HCT116 (cell line): ENCODE data around the gene ANKS1A.

Experiments
- CEBPB ChIP-seq: IDR thresholded peaks from 2 replicates; pipeline ENCODE4 v1.6.1; 2012; ENCODE audit warnings: low read depth
- EGR1 ChIP-seq: IDR thresholded peaks from 2 replicates; pipeline ENCODE4 v1.6.1; 2012; ENCODE audit warnings: low read depth
- ELF1 ChIP-seq: IDR thresholded peaks from 2 replicates; pipeline ENCODE4 v1.6.1; 2012; ENCODE audit warnings: low read depth, borderline replicate concordance
- EZH2 ChIP-seq: fragments of 200-600 bp; sonication (generic); IDR thresholded peaks from 2 replicates; pipeline ENCODE4 v1.6.1; 2017; ENCODE audit warnings: antibody characterized with exemption, mixed run types
- EZH2phosphoT487 ChIP-seq: fragments of 200-600 bp; IDR thresholded peaks from 2 replicates; pipeline ENCODE4 v1.6.1; 2018; ENCODE audit warnings: antibody characterized with exemption, borderline replicate concordance
- FOSL1 ChIP-seq: IDR thresholded peaks from 2 replicates; pipeline ENCODE4 v1.6.1; 2012; ENCODE audit warnings: low read depth
- JUND ChIP-seq: IDR thresholded peaks from 2 replicates; pipeline ENCODE4 v1.6.1; 2012
- POLR2A ChIP-seq: IDR thresholded peaks from 2 replicates; pipeline ENCODE4 v1.7.0; 2011; ENCODE audit warnings: borderline replicate concordance; ENCODE audit not compliant: insufficient read depth, insufficient read length; ENCODE audit errors: extremely low read depth
- POLR2AphosphoS5 ChIP-seq: IDR thresholded peaks from 2 replicates; pipeline ENCODE4 v1.6.1; 2011; ENCODE audit warnings: mild to moderate bottlenecking, low read depth, low read length, moderate library complexity
- SP1 ChIP-seq: IDR thresholded peaks from 2 replicates; pipeline ENCODE4 v1.6.1; 2012; ENCODE audit warnings: low read depth
- ZFX ChIP-seq: fragments of 450-650 bp; IDR thresholded peaks from 2 replicates; pipeline ENCODE4 v1.6.1; 2017
- TF ChIP-seq, protein P1 (sequence below), 3 experiments: fragments of 200-600 bp in 1 of 3; sonication (generic) in 1 of 3; IDR thresholded peaks in 2 of 3; conservative IDR thresholded peaks in 1 of 3; 2 replicates each; pipeline ENCODE4 v1.5.1; 2012 to 2017; ENCODE audit warnings: low read depth in 2 of 3, low read length in 2 of 3, antibody characterized with exemption in 1 of 3, borderline replicate concordance in 1 of 3, control low read depth in 1 of 3, mild to moderate bottlenecking in 1 of 3, mixed read lengths in 1 of 3, mixed run types in 1 of 3, moderate library complexity in 1 of 3; ENCODE audit not compliant: insufficient read depth in 1 of 3
- TF ChIP-seq, protein P2 (sequence below): IDR thresholded peaks from 2 replicates; pipeline ENCODE4 v1.6.1; 2012

DNA sequence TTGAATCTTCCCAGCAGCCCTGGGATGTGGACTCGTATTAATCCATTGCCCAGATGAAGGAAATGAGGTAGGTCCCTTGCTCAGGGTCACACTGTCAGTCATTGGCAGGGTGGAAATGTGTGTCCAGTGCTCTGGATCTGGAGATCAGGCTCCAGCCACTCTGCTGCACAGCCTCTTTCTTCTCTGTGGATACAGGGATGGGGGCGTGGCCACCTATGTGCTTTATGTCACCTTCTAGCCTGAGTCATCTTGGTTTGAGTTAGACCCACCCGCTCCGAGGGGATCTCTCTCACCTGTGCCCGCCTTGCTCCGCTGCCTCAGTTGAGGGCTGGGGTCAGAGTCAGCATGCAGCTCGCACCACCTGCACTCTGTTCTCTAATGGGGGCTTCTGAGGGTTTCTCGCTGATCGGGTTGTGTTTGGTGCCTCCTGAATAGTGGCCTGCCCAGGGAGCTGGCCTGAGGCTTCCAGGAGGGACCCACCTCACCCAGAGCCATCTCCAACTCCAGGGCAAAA lies 172.1 kb downstream of the ANKS1A start:
- TF ChIP-seq EGR1: no peak
- TF ChIP-seq, protein P1, sequence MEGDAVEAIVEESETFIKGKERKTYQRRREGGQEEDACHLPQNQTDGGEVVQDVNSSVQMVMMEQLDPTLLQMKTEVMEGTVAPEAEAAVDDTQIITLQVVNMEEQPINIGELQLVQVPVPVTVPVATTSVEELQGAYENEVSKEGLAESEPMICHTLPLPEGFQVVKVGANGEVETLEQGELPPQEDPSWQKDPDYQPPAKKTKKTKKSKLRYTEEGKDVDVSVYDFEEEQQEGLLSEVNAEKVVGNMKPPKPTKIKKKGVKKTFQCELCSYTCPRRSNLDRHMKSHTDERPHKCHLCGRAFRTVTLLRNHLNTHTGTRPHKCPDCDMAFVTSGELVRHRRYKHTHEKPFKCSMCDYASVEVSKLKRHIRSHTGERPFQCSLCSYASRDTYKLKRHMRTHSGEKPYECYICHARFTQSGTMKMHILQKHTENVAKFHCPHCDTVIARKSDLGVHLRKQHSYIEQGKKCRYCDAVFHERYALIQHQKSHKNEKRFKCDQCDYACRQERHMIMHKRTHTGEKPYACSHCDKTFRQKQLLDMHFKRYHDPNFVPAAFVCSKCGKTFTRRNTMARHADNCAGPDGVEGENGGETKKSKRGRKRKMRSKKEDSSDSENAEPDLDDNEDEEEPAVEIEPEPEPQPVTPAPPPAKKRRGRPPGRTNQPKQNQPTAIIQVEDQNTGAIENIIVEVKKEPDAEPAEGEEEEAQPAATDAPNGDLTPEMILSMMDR (IDR thresholded peaks at IDR 0.05 in 2 of 3, conservative IDR thresholded peaks at IDR 0.05 in 1 of 3; ENCODE audit: borderline replicate concordance in 1 of 3, insufficient read depth in 1 of 3, low read depth in 2 of 3, low read length in 2 of 3): no peak
- no peak for TF ChIP-seq POLR2AphosphoS5
- no peak for TF ChIP-seq POLR2A
- no peak for TF ChIP-seq ZFX
- TF ChIP-seq FOSL1: no peak
- TF ChIP-seq EZH2phosphoT487: no peak
- TF ChIP-seq ELF1: no peak
- TF ChIP-seq EZH2: no peak
- TF ChIP-seq SP1: no peak
- no peak for TF ChIP-seq JUND
- TF ChIP-seq CEBPB: no peak
- TF ChIP-seq, protein P2, sequence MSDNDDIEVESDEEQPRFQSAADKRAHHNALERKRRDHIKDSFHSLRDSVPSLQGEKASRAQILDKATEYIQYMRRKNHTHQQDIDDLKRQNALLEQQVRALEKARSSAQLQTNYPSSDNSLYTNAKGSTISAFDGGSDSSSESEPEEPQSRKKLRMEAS: no peak
